ENCODE measurements around the gene PLSCR3.

DNA sequence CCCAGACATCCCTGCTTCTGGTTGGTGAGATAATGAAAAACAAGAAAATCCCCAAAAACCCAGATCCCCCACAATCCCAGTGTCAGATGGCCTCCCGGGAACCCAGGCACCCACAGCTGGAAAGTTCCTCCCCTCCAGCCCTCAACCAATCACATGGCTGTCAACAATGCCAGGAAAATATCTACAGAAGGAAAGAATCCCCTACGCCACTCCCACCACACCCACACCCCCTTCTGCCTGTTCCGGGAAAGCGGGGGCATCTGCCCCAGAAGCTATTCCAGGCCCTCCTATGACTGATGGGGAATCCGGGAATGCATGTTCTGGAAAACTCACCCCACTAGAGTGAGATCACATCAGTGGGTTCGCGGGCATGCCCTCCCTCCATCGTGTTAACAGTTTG is 37.6 kb downstream of the PLSCR3 start:
- TF ChIP-seq POLR2A (IDR thresholded peaks at IDR 0.05; ENCODE audit: low read depth, low read length) (no peak), EZH2 (IDR thresholded peaks at IDR 0.05; ENCODE audit: borderline replicate concordance, low read depth, low read length, severe bottlenecking) (no peak), POLR2AphosphoS5 (IDR thresholded peaks at IDR 0.05; ENCODE audit: insufficient read depth, low read depth, low read length) (no peak), MAX (IDR thresholded peaks at IDR 0.05; ENCODE audit: insufficient read depth, insufficient read length) (no peak)
- TF ChIP-seq, protein P1, sequence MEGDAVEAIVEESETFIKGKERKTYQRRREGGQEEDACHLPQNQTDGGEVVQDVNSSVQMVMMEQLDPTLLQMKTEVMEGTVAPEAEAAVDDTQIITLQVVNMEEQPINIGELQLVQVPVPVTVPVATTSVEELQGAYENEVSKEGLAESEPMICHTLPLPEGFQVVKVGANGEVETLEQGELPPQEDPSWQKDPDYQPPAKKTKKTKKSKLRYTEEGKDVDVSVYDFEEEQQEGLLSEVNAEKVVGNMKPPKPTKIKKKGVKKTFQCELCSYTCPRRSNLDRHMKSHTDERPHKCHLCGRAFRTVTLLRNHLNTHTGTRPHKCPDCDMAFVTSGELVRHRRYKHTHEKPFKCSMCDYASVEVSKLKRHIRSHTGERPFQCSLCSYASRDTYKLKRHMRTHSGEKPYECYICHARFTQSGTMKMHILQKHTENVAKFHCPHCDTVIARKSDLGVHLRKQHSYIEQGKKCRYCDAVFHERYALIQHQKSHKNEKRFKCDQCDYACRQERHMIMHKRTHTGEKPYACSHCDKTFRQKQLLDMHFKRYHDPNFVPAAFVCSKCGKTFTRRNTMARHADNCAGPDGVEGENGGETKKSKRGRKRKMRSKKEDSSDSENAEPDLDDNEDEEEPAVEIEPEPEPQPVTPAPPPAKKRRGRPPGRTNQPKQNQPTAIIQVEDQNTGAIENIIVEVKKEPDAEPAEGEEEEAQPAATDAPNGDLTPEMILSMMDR (IDR thresholded peaks at IDR 0.05; ENCODE audit: extremely low read depth in 1 of 2, insufficient read depth in 1 of 2, low read depth in 1 of 2, low read length in 2 of 2): no peak

Measured in endothelial cell of umbilical vein (primary cell).